SK-N-SH (cell line): ENCODE measurements around the gene BTG4.

ENCODE experiments used
- POLR2AphosphoS5 ChIP-seq: IDR thresholded peaks from 2 replicates; pipeline ENCODE4 v1.6.1; 2012; ENCODE audit warnings: low read depth, low read length
- TF ChIP-seq, protein P1 (sequence below): IDR thresholded peaks from 2 replicates; pipeline ENCODE4; 2012

- TF ChIP-seq, protein P1, sequence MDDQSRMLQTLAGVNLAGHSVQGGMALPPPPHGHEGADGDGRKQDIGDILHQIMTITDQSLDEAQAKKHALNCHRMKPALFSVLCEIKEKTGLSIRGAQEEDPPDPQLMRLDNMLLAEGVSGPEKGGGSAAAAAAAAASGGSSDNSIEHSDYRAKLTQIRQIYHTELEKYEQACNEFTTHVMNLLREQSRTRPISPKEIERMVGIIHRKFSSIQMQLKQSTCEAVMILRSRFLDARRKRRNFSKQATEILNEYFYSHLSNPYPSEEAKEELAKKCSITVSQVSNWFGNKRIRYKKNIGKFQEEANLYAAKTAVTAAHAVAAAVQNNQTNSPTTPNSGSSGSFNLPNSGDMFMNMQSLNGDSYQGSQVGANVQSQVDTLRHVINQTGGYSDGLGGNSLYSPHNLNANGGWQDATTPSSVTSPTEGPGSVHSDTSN: no peak
- TF ChIP-seq POLR2AphosphoS5: no peak
Observed at GRCh38 chr11:111460340-111460739, 51.8 kb downstream of the BTG4 start.
